HG03521 (cell line): ENCODE results near the gene IFNL2.

Experiments used
- ATAC-seq: cut with Tn5 transposase; IDR thresholded peaks from one replicate; pipeline ENCODE4 v1.9.1; 2021; ENCODE audit warnings: mild to moderate bottlenecking, moderate library complexity; ENCODE audit not compliant: unreplicated experiment

IFNL2 gene

DNA sequence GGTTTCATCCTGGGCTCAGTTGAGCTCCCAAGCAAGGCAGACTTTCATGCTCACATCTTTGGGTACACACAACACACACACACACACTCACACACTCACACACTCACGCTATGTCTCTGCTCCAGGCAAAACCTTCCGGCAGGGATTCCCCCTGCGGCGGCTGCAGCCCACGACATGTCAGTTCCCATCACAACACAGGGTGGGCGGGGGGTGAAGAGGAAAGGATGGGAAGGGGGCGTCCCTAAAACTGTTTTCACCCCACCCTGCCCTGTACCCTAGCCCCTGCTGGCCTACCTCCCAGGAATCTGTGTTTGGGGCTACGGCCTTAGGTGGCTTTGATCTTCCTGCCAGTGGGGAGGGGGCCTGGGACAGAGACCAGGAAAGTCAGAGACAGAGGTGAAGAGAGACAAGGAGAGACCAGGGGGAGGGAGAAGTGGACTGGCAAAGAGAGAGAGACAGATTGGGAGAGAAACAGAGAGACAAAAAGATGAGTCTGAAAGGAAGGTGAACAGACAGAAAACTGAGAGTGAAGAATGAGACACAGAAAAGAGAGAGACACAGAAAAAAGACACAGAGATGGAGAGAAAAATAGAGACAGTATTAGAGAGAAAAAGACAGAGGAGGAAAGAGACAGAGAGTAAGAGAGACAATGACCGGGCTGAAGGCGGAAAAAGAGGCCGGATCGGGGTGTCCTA is 48.6 kb downstream of the IFNL2 start:
- no peak for ATAC-seq

GRCh38 chr19:39317476-39317875 is 49.3 kb downstream of the IFNL2 start:
- no peak for ATAC-seq

GRCh38 chr19:39318071-39318470 is 49.9 kb downstream of the IFNL2 start:
- no peak for ATAC-seq

DNA sequence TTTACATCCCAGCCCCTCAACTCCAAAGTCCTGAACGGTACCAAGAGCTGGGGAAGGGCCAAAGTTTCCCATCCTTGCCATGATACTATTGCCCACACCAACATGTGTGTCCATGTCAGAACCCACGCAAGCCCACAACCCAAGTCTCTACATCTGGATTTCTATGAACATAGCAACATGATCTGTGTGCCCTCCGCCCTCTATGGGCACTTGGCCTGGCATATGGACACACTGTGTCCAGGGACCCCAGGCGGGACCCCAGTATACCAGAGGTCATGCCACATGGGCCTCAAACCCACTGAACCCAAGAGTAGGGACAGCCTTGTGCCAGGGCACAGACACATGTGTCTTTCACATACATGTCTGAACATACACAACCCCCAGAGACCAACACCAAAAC is 50.5 kb downstream of the IFNL2 start:
- ATAC-seq: no peak

GRCh38 chr19:39319098-39319891 is 51.1 kb downstream of the IFNL2 start:
- no peak for ATAC-seq
